HepG2 (cell line): ENCODE measurements around the gene METTL6. TPM values are rescaled to one million over a fixed set of nuclear protein-coding genes. Genes with fewer than 3 reads are reported as not detected.
"Not testable (repeated sequence)": the region's sequence is repeated elsewhere in the genome, so short reads cannot be mapped to it uniquely, and the experiment has no call there.

Experiments used
- ATAC-seq: fragments of 200-7000 bp; cut with Tn5 transposase; 3 replicates; pipeline ENCODE4 v1.9.1; 2020; ENCODE audit warnings: mild to moderate bottlenecking, moderate library complexity
- BruUV-seq: library from RNA; stranded (reverse); fragments of 400-500 nt; replicated peaks from 2 replicates; lab custom pipeline; 2021; lab: Mats Ljungman, UMichigan
- CTCF ChIA-PET: fragments of 300-600 bp; formaldehyde crosslinking; extraction: SDS; loops from one replicate; lab custom pipeline; 2021; ENCODE audit warnings: low total read pairs, inconsistent platforms, low intra/inter-chr PET ratio; lab: Yijun Ruan, JAX
- POLR2A ChIA-PET: fragments of 350-600 bp; sonication (Branson Sonifier 250); formaldehyde crosslinking; loops from one replicate; lab custom pipeline; 2020; ENCODE audit warnings: antibody characterized with exemption, inconsistent platforms; lab: Yijun Ruan, JAX
- DNase-seq: peaks from one replicate; pipeline ENCODE4 v3.0.0-alpha.2; 2015; ENCODE audit warnings: low spot score
- FAIRE-seq: peaks from 3 replicates; lab custom pipeline; 2011; peaks lifted over from hg19 to GRCh38; lab: Jason Lieb, UNC
- H2AFZ ChIP-seq: one replicate; pipeline ENCODE4 v1.6.1; 2011; ENCODE audit warnings: low read length, inconsistent platforms
- H3K27ac ChIP-seq: fragments of 300-600 bp; 3 replicates; pipeline ENCODE4 v1.8.0; 2011; ENCODE audit warnings: mixed run types, mild to moderate bottlenecking, mixed read lengths, low read length, inconsistent platforms; ENCODE audit not compliant: insufficient read depth; ENCODE audit errors: extremely low read length
- H3K27me3 ChIP-seq, 2 experiments: fragments of 200-600 bp in 1 of 2; 2 replicates in 1 of 2; 3 replicates in 1 of 2; pipeline versions ENCODE4 v1.6.0 to v1.8.0; 2011; ENCODE audit warnings: low read length in 2 of 2, mild to moderate bottlenecking in 2 of 2, moderate library complexity in 2 of 2, inconsistent platforms in 1 of 2; ENCODE audit not compliant: insufficient read depth in 2 of 2, control insufficient read depth in 1 of 2
- H3K36me3 ChIP-seq, 2 experiments: fragments of 200-600 bp in 1 of 2; replicated peaks in 1 of 2; 2 replicates in 1 of 2; 3 replicates in 1 of 2; pipeline versions ENCODE4 v1.5.1 to v1.8.0; 2011; ENCODE audit warnings: low read length in 2 of 2, inconsistent platforms in 1 of 2; ENCODE audit not compliant: insufficient read depth in 2 of 2, control insufficient read depth in 1 of 2
- H3K4me1 ChIP-seq: 2 replicates; pipeline ENCODE4 v1.5.1; 2012; ENCODE audit warnings: low read length, inconsistent platforms; ENCODE audit not compliant: insufficient read depth
- H3K4me2 ChIP-seq: 2 replicates; pipeline ENCODE4 v1.6.0; 2011; ENCODE audit warnings: low read depth, low read length, inconsistent platforms
- H3K4me3 ChIP-seq, 3 experiments: fragments of 200-600 bp in 1 of 3; sonication (generic), shearing (Covaris generic) in 1 of 3; replicated peaks in 1 of 3; 2 replicates each; pipeline ENCODE4 v1.5.1; 2011 to 2016; ENCODE audit warnings: low read length in 3 of 3, inconsistent platforms in 2 of 3, low read depth in 2 of 3, mild to moderate bottlenecking in 2 of 3, control low read depth in 1 of 3, mixed read lengths in 1 of 3; ENCODE audit not compliant: insufficient read depth in 1 of 3
- H3K79me2 ChIP-seq: one replicate; pipeline ENCODE4 v1.6.1; 2011; ENCODE audit warnings: low read length, inconsistent platforms; ENCODE audit not compliant: insufficient read depth
- H3K9ac ChIP-seq: 2 replicates; pipeline ENCODE4 v1.6.0; 2011; ENCODE audit warnings: mild to moderate bottlenecking, low read depth, low read length, inconsistent platforms; ENCODE audit not compliant: insufficient read depth
- H3K9me3 ChIP-seq: 2 replicates; pipeline ENCODE4 v1.5.1; 2012; ENCODE audit warnings: mild to moderate bottlenecking, low read length
- H4K20me1 ChIP-seq: 2 replicates; pipeline ENCODE4 v1.6.0; 2011; ENCODE audit warnings: inconsistent platforms, mild to moderate bottlenecking, low read length, moderate library complexity; ENCODE audit not compliant: insufficient read depth
- BCL6 ChIP-seq: IDR thresholded peaks from 2 replicates; pipeline ENCODE4 v1.6.1; 2016; ENCODE audit warnings: missing genetic modification reagents, missing compliant biosample characterization
- CEBPG ChIP-seq: IDR thresholded peaks from 2 replicates; pipeline ENCODE4 v1.6.1; 2016
- ESRRA ChIP-seq: sonication (generic); formaldehyde crosslinking; IDR thresholded peaks from 2 replicates; pipeline ENCODE4 v1.5.1; 2020; ENCODE audit warnings: mild to moderate bottlenecking, low read depth, missing genetic modification reagents
- HMG20B ChIP-seq: conservative IDR thresholded peaks from 2 replicates; pipeline ENCODE4 v1.6.1; 2016; ENCODE audit warnings: missing genetic modification reagents, missing compliant biosample characterization
- JUN ChIP-seq: sonication (generic); formaldehyde crosslinking; IDR thresholded peaks from 2 replicates; pipeline ENCODE4 v1.4.0; 2020; ENCODE audit warnings: mild to moderate bottlenecking, missing genetic modification reagents
- SAP130 ChIP-seq: IDR thresholded peaks from 2 replicates; pipeline ENCODE4 v1.6.1; 2016; ENCODE audit warnings: low read depth
- ZNF160 ChIP-seq: sonication (generic); formaldehyde crosslinking; IDR thresholded peaks from 2 replicates; pipeline ENCODE4 v1.8.0; 2022; ENCODE audit warnings: mild to moderate bottlenecking, inconsistent platforms, missing genetic modification reagents
- ZNF333 ChIP-seq: sonication (generic); formaldehyde crosslinking; IDR thresholded peaks from 2 replicates; pipeline ENCODE4 v1.4.0; 2020; ENCODE audit warnings: mild to moderate bottlenecking, missing genetic modification reagents, borderline replicate concordance
- ZNF367 ChIP-seq: sonication (generic); formaldehyde crosslinking; IDR thresholded peaks from 2 replicates; pipeline ENCODE4 v1.4.0; 2020; ENCODE audit warnings: missing genetic modification reagents, borderline replicate concordance
- ZNF414 ChIP-seq: sonication (generic); formaldehyde crosslinking; IDR thresholded peaks from 2 replicates; pipeline ENCODE4 v1.5.0; 2020; ENCODE audit warnings: missing genetic modification reagents
- ZNF609 ChIP-seq: sonication (generic); formaldehyde crosslinking; IDR thresholded peaks from 2 replicates; pipeline ENCODE4 v1.4.0; 2020; ENCODE audit warnings: mild to moderate bottlenecking, missing genetic modification reagents, borderline replicate concordance
- WGBS: methylation state at CpG from one replicate; pipeline ENCODE4 v1.1.6; 2017; ENCODE audit warnings: low lambda C conversion rate; 5-methylcytosine and 5-hydroxymethylcytosine counted together
- in situ Hi-C: cut with HindIII; loops from 2 replicates; pipeline ENCODE4 v1.10.0; 2017; ENCODE audit warnings: low pct_unique_long_range_greater_than_20kb; ENCODE audit not compliant: extremely low pct_ligation_motif_present
- intact Hi-C: fragments of 100-400 bp; cut with micrococcal nuclease; formaldehyde crosslinking; loops from one replicate; pipeline ENCODE4 v1.10.0; 2022; ENCODE audit not compliant: unreplicated experiment
- polyA plus RNA-seq, 8 experiments: library from polyadenylated mRNA; depleted of rRNA in 3 of 8; stranded (reverse) in 7 of 8; unstranded in 1 of 8; fragments of >200 nt; fragmentation: Illumina TruSeq in 4 of 8; extraction: Trizol in 4 of 8; gene quantifications; 2 replicates each; pipeline versions ENCODE4 v1.2.1 to v1.2.3, GENCODE V29; 2011 to 2016; ENCODE audit warnings: low read depth in 4 of 8, missing spikeins in 1 of 8, mixed read lengths in 1 of 8; ENCODE audit not compliant: insufficient read depth in 1 of 8
- total RNA-seq, 5 experiments: library from RNA; depleted of rRNA; stranded (reverse); fragments of >200 nt; fragmentation: Illumina TruSeq; extraction: Trizol; gene quantifications; 2 replicates each; pipeline ENCODE4 v1.2.3, GENCODE V29; 2016; ENCODE audit warnings: low read depth in 1 of 5
- TF ChIP-seq, protein P1 (sequence below): sonication (generic); formaldehyde crosslinking; IDR thresholded peaks from 2 replicates; pipeline ENCODE4 v1.4.0; 2020; ENCODE audit warnings: mild to moderate bottlenecking, low read depth, missing genetic modification reagents

The METTL6 gene
- total and polyA plus RNA-seq, 2 of the 13 experiments (the other 11 are each of a cell fraction or from before 2014, with no cell fraction given): 17.2 to 29.4 TPM

GRCh38 chr3:15386654-15386955, 40.7 kb downstream of the METTL6 start:
- ATAC-seq, H3K27ac ChIP-seq, POLR2A ChIA-PET, H3K4me1 ChIP-seq, H3K4me2 ChIP-seq, intact Hi-C loops, H3K9me3 ChIP-seq, H3K36me3 ChIP-seq, DNase-seq, FAIRE-seq, H4K20me1 ChIP-seq, CTCF ChIA-PET, H3K27me3 ChIP-seq, BruUV-seq, H3K79me2 ChIP-seq, H3K9ac ChIP-seq, H3K4me3 ChIP-seq, H2AFZ ChIP-seq: not testable (repeated sequence)
- in situ Hi-C loops: loop anchor here (10.0 kb wide), 1 partner anchor 272 kb away; no protein-coding TSS in a partner anchor
- 67% methylated on average over 5 of the region's 5 CpGs for WGBS

- 74% methylated on average over 1 of the region's 1 CpG for WGBS
- 0 out of 2 replicates have a peak, but pooled peaks cover 5% of the 10 kb centered on the region for H3K4me1 ChIP-seq
- no peak overlapping the region for H3K4me3 ChIP-seq
- intact Hi-C loops (no loop called here), in situ Hi-C loops (loop anchor here (10.0 kb wide), 1 partner anchor 271 kb away; no protein-coding TSS in a partner anchor)
- H4K20me1 ChIP-seq: no peaks in the 10 kb centered on the region
- ChIA-PET POLR2A (no interaction called here), CTCF (no interaction called here)
- no peak overlapping the region for H3K4me2 ChIP-seq
- no peaks in the 10 kb centered on the region; the same call in 1 of the 2 replicates for H3K9me3 ChIP-seq
- ATAC-seq (no peak), DNase-seq (no peak), FAIRE-seq (no peak)
- no peaks in the 10 kb centered on the region for H3K27me3 ChIP-seq
- H3K27ac ChIP-seq: no peak overlapping the region
- H3K36me3 ChIP-seq: no peaks in the 10 kb centered on the region
- no peaks in the 10 kb centered on the region for H3K79me2 ChIP-seq
- no TSS peak for BruUV-seq
- H2AFZ ChIP-seq: no peak overlapping the region
- no peak overlapping the region for H3K9ac ChIP-seq
- TF ChIP-seq HMG20B (CRISPR knock-in tag) (no peak), ZNF367 (CRISPR knock-in tag) (no peak), SAP130 (CRISPR knock-in tag) (no peak), ESRRA (CRISPR knock-in tag) (no peak), ZNF160 (CRISPR knock-in tag) (no peak), BCL6 (CRISPR knock-in tag) (no peak), ZNF609 (no peak), ZNF414 (no peak), CEBPG (CRISPR knock-in tag) (no peak), JUN (CRISPR knock-in tag) (no peak), ZNF333 (CRISPR knock-in tag) (no peak)
- TF ChIP-seq, protein P1, sequence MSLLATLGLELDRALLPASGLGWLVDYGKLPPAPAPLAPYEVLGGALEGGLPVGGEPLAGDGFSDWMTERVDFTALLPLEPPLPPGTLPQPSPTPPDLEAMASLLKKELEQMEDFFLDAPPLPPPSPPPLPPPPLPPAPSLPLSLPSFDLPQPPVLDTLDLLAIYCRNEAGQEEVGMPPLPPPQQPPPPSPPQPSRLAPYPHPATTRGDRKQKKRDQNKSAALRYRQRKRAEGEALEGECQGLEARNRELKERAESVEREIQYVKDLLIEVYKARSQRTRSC (CRISPR knock-in tag): no peak
Measured at GRCh38 chr3:15385901-15386653, 41.3 kb downstream of the METTL6 start.
